Measurements from ENCODE around the gene KLHL28.

Gene KLHL28

GRCh38 chr14:44961554-44962333 lies at the start of gene KLHL28, which contains the start of gene TOGARAM1:
TSS of gene KLHL28 (minus strand) at chr14:44961947. CDS start at chr14:44945928, 16,019 bp downstream.
TSS of gene TOGARAM1 (plus strand) at chr14:44962190. CDS start at chr14:44962422, 232 bp downstream.
- DNase-seq: peak; percentile 97 to 98

- DNase-seq: no peak
These were observed 42.2 kb upstream of the KLHL28 start for GRCh38 chr14:45003924-45004323.

- no peak for DNase-seq
These were observed 34.1 kb upstream of the KLHL28 start for GRCh38 chr14:44995770-44996294.

GRCh38 chr14:44995196-44995595 lies 33.4 kb upstream of the KLHL28 start:
- DNase-seq: no peak

- no peak for DNase-seq
These were observed 28.8 kb upstream of the KLHL28 start for GRCh38 chr14:44990533-44990932.

- DNase-seq: no peak
These were observed 28.0 kb upstream of the KLHL28 start for GRCh38 chr14:44989497-44990440.

GRCh38 chr14:44988694-44989093 lies 26.9 kb upstream of the KLHL28 start:
- no peak for DNase-seq

GRCh38 chr14:44982594-44982993 lies 20.8 kb upstream of the KLHL28 start:
- DNase-seq: no peak

GRCh38 chr14:44981198-44981597 lies 19.5 kb upstream of the KLHL28 start:
- no peak for DNase-seq

- DNase-seq: no peak
These were observed 18.1 kb upstream of the KLHL28 start for GRCh38 chr14:44979740-44980356.

GRCh38 chr14:44979273-44979672 lies 17.5 kb upstream of the KLHL28 start:
- DNase-seq: no peak

GRCh38 chr14:44971459-44971858 lies 9.7 kb upstream of the KLHL28 start:
- DNase-seq: no peak

- DNase-seq: no peak
These were observed 9.2 kb upstream of the KLHL28 start for GRCh38 chr14:44970907-44971306.

- no peak for DNase-seq
These were observed 7.0 kb upstream of the KLHL28 start for GRCh38 chr14:44968714-44969113.

- DNase-seq: no peak
These were observed 5.0 kb upstream of the KLHL28 start for GRCh38 chr14:44966601-44967336.

- DNase-seq: no peak
These were observed 2.1 kb upstream of the KLHL28 start for GRCh38 chr14:44963775-44964380.

GRCh38 chr14:44963044-44963528 lies 1.3 kb upstream of the KLHL28 start:
- DNase-seq: no peak

- peak in 1 of 2 experiments; percentile 81 for DNase-seq
These were observed 742 bp upstream of the KLHL28 start for GRCh38 chr14:44962334-44963043.

GRCh38 chr14:44961151-44961553 lies 595 bp downstream of the KLHL28 start:
- no peak for DNase-seq

- no peak for DNase-seq
These were observed 1.1 kb downstream of the KLHL28 start for GRCh38 chr14:44960646-44961045.

- no peak for DNase-seq
These were observed 1.6 kb downstream of the KLHL28 start for GRCh38 chr14:44960146-44960545.

Data from cerebellar nuclear complex (tissue), 1 donor.